ENCODE data around the gene SCAF8.

DNA sequence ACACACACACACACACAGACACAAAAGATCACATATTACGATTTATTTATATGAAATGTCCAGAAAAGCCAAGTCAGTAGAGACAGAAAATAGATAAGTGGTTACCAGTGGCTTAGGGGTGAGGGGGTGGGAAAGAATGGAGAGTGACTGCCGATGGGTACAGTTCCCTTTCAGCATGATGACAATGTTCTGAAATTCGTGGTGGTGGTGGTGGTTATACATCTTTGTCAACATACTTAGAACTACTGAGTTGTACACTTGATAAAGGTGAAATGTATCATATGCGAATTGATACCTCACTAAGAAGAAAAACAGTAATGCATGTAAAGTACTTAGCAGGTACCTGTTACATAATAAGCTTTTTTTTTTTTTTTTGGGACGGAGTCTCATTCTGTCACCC lies 124.3 kb downstream of the SCAF8 start:
- TF ChIP-seq POLR2A (IDR thresholded peaks at IDR 0.05; ENCODE audit: low read length) (no peak), GATA1 (IDR thresholded peaks at IDR 0.05; ENCODE audit: low read depth, low read length) (no peak)

All from erythroblast (primary cell).